T-helper 1 cell treated with Interleukin-12 subunit alpha and Interleukin-12 subunit beta and Interleukin-4 antibody, amounts not matched to agents 30 μg/mL and 1 μg/mL, for 36 hours (primary cell): Measurements from ENCODE around the gene TNS1.

ENCODE experiments used
- H3K27ac Mint-ChIP-seq: one replicate; pipeline ENCODE4 v1.8.0; 2021; ENCODE audit warnings: mild to moderate bottlenecking, mixed read lengths
- H3K27me3 Mint-ChIP-seq: one replicate; pipeline ENCODE4 v1.8.0; 2021; ENCODE audit warnings: low read depth, mixed read lengths
- H3K36me3 Mint-ChIP-seq: one replicate; pipeline ENCODE4 v1.8.0; 2021; ENCODE audit warnings: low read depth, mixed read lengths
- H3K4me1 Mint-ChIP-seq: one replicate; pipeline ENCODE4 v1.8.0; 2021; ENCODE audit warnings: low read depth, mixed read lengths
- H3K4me3 Mint-ChIP-seq: one replicate; pipeline ENCODE4 v1.8.0; 2021; ENCODE audit warnings: mild to moderate bottlenecking, moderate library complexity, mixed read lengths
- H3K9me3 Mint-ChIP-seq: one replicate; pipeline ENCODE4 v1.8.0; 2021; ENCODE audit warnings: mixed read lengths

TNS1 gene

GRCh38 chr2:217990389-217990788, 12.4 kb downstream of the TNS1 start:
- H3K27me3 Mint-ChIP-seq = no peaks in the 10 kb centered on the region
- H3K36me3 Mint-ChIP-seq = no peaks in the 10 kb centered on the region
- no peak overlapping the region for H3K27ac Mint-ChIP-seq
- H3K9me3 Mint-ChIP-seq = no peaks in the 10 kb centered on the region
- H3K4me1 Mint-ChIP-seq = peaks cover 7% of the 10 kb centered on the region
- H3K4me3 Mint-ChIP-seq = no peak overlapping the region

- H3K4me1 Mint-ChIP-seq = peaks cover 7% of the 10 kb centered on the region
- H3K4me3 Mint-ChIP-seq = no peak overlapping the region
- no peaks in the 10 kb centered on the region for H3K36me3 Mint-ChIP-seq
- no peaks in the 10 kb centered on the region for H3K27me3 Mint-ChIP-seq
- no peak overlapping the region for H3K27ac Mint-ChIP-seq
- no peaks in the 10 kb centered on the region for H3K9me3 Mint-ChIP-seq
These were observed 13.4 kb downstream of the TNS1 start for GRCh38 chr2:217989221-217989948.

- Mint-ChIP-seq H3K27ac (no peak overlapping the region), H3K36me3 (no peaks in the 10 kb centered on the region), H3K4me3 (no peak overlapping the region), H3K27me3 (no peaks in the 10 kb centered on the region), H3K9me3 (no peaks in the 10 kb centered on the region), H3K4me1 (peaks cover 7% of the 10 kb centered on the region)
These were observed 14.0 kb downstream of the TNS1 start for GRCh38 chr2:217988840-217989204.

- H3K4me3 Mint-ChIP-seq = no peak overlapping the region
These were observed 14.6 kb downstream of the TNS1 start for GRCh38 chr2:217988014-217988839.

GRCh38 chr2:217987391-217987790, 15.4 kb downstream of the TNS1 start:
- H3K27ac Mint-ChIP-seq = no peak overlapping the region
- no peaks in the 10 kb centered on the region for H3K27me3 Mint-ChIP-seq
- H3K36me3 Mint-ChIP-seq = no peaks in the 10 kb centered on the region
- no peak overlapping the region for H3K4me3 Mint-ChIP-seq
- H3K4me1 Mint-ChIP-seq = peaks cover 7% of the 10 kb centered on the region
- H3K9me3 Mint-ChIP-seq = no peaks in the 10 kb centered on the region

More at GRCh38 chr2:217988014-217988839, 14.6 kb downstream of the TNS1 start:
- no peaks in the 10 kb centered on the region for H3K9me3 Mint-ChIP-seq
- H3K27ac Mint-ChIP-seq = no peak overlapping the region
- H3K27me3 Mint-ChIP-seq = no peaks in the 10 kb centered on the region
- H3K4me1 Mint-ChIP-seq = peaks cover 7% of the 10 kb centered on the region
- no peaks in the 10 kb centered on the region for H3K36me3 Mint-ChIP-seq

GRCh38 chr2:217986256-217986961, 16.4 kb downstream of the TNS1 start:
- Mint-ChIP-seq H3K36me3 (no peaks in the 10 kb centered on the region), H3K27ac (no peak overlapping the region)

GRCh38 chr2:217983276-217984233, 19.2 kb downstream of the TNS1 start:
- Mint-ChIP-seq H3K4me1 (no peaks in the 10 kb centered on the region), H3K27me3 (peaks cover 3% of the 10 kb centered on the region), H3K9me3 (no peaks in the 10 kb centered on the region), H3K4me3 (no peak overlapping the region), H3K27ac (no peak overlapping the region), H3K36me3 (no peaks in the 10 kb centered on the region)

More at GRCh38 chr2:217986256-217986961, 16.4 kb downstream of the TNS1 start:
- no peaks in the 10 kb centered on the region for H3K27me3 Mint-ChIP-seq
- no peaks in the 10 kb centered on the region for H3K9me3 Mint-ChIP-seq
- H3K4me3 Mint-ChIP-seq = no peak overlapping the region
- H3K4me1 Mint-ChIP-seq = peaks cover 7% of the 10 kb centered on the region

GRCh38 chr2:217981971-217982370, 20.8 kb downstream of the TNS1 start:
- H3K9me3 Mint-ChIP-seq = no peaks in the 10 kb centered on the region
- no peak overlapping the region for H3K27ac Mint-ChIP-seq
- H3K4me3 Mint-ChIP-seq = no peak overlapping the region
- no peaks in the 10 kb centered on the region for H3K36me3 Mint-ChIP-seq
- H3K4me1 Mint-ChIP-seq = no peaks in the 10 kb centered on the region
- H3K27me3 Mint-ChIP-seq = peaks cover 3% of the 10 kb centered on the region

- no peaks in the 10 kb centered on the region for H3K4me1 Mint-ChIP-seq
- no peak overlapping the region for H3K27ac Mint-ChIP-seq
- peaks cover 3% of the 10 kb centered on the region for H3K27me3 Mint-ChIP-seq
- no peaks in the 10 kb centered on the region for H3K9me3 Mint-ChIP-seq
- no peak overlapping the region for H3K4me3 Mint-ChIP-seq
- no peaks in the 10 kb centered on the region for H3K36me3 Mint-ChIP-seq
These were observed 21.6 kb downstream of the TNS1 start for GRCh38 chr2:217981084-217981730.

GRCh38 chr2:217980591-217980990, 22.2 kb downstream of the TNS1 start:
- Mint-ChIP-seq H3K9me3 (no peaks in the 10 kb centered on the region), H3K4me3 (no peak overlapping the region), H3K27ac (no peak overlapping the region), H3K36me3 (no peaks in the 10 kb centered on the region), H3K27me3 (peaks cover 3% of the 10 kb centered on the region), H3K4me1 (no peaks in the 10 kb centered on the region)

GRCh38 chr2:217980036-217980435, 22.8 kb downstream of the TNS1 start:
- no peaks in the 10 kb centered on the region for H3K4me1 Mint-ChIP-seq
- H3K36me3 Mint-ChIP-seq = no peaks in the 10 kb centered on the region
- H3K27ac Mint-ChIP-seq = no peak overlapping the region
- H3K4me3 Mint-ChIP-seq = no peak overlapping the region
- H3K9me3 Mint-ChIP-seq = no peaks in the 10 kb centered on the region
- H3K27me3 Mint-ChIP-seq = peaks cover 3% of the 10 kb centered on the region

GRCh38 chr2:217979151-217979811, 23.5 kb downstream of the TNS1 start:
- Mint-ChIP-seq H3K4me3 (no peak overlapping the region), H3K36me3 (no peaks in the 10 kb centered on the region), H3K27me3 (peaks cover 3% of the 10 kb centered on the region), H3K9me3 (no peaks in the 10 kb centered on the region), H3K27ac (no peak overlapping the region), H3K4me1 (no peaks in the 10 kb centered on the region)

- Mint-ChIP-seq H3K9me3 (no peaks in the 10 kb centered on the region), H3K27ac (no peak overlapping the region), H3K4me3 (no peak overlapping the region), H3K27me3 (peaks cover 3% of the 10 kb centered on the region), H3K36me3 (no peaks in the 10 kb centered on the region), H3K4me1 (no peaks in the 10 kb centered on the region)
These were observed 24.2 kb downstream of the TNS1 start for GRCh38 chr2:217978536-217979150.
